IMR-90 (cell line): ENCODE results near the gene TMEM140. TPM values are rescaled to one million over a fixed set of nuclear protein-coding genes. Genes with fewer than 3 reads are reported as not detected.

Source experiments
- ATAC-seq: fragments of 200-7000 bp; cut with Tn5 transposase; 2 replicates; pipeline ENCODE4 v1.9.1; 2020; ENCODE audit warnings: low read depth, mild to moderate bottlenecking, moderate library complexity
- BruUV-seq: library from RNA; stranded (reverse); fragments of 400-500 nt; replicated peaks from 2 replicates; lab custom pipeline; 2021; lab: Mats Ljungman, UMichigan
- CTCF ChIA-PET: fragments of 300-600 bp; formaldehyde crosslinking; extraction: SDS; loops from one replicate; lab custom pipeline; 2021; ENCODE audit warnings: antibody characterized with exemption; lab: Yijun Ruan, JAX
- POLR2A ChIA-PET: fragments of 300-600 bp; sonication (Branson Sonifier 250); formaldehyde crosslinking; loops from one replicate; lab custom pipeline; 2022; ENCODE audit warnings: antibody characterized with exemption; ENCODE audit not compliant: unreplicated experiment; lab: Charles Lee
- DNase-seq: peaks from one replicate; pipeline ENCODE4 v3.0.0; 2013
- H2AFZ ChIP-seq: replicated peaks from 2 replicates; pipeline ENCODE3; 2013; ENCODE audit warnings: low read length, mild to moderate bottlenecking; ENCODE audit not compliant: poor library complexity
- H2AK5ac ChIP-seq: 2 replicates; pipeline ENCODE4 v1.6.1; 2013; ENCODE audit warnings: low read depth, low read length, inconsistent platforms
- H2AK9ac ChIP-seq: replicated peaks from 2 replicates; pipeline ENCODE3; 2013; ENCODE audit warnings: mild to moderate bottlenecking, low read depth, low read length, moderate library complexity; ENCODE audit not compliant: poor library complexity
- H2BK120ac ChIP-seq: 2 replicates; pipeline ENCODE4 v1.6.1; 2013; ENCODE audit warnings: low read depth, low read length, inconsistent platforms
- H2BK15ac ChIP-seq: 3 replicates; pipeline ENCODE4 v1.6.1; 2013; ENCODE audit warnings: low read depth, low read length, inconsistent platforms
- H2BK20ac ChIP-seq: 2 replicates; pipeline ENCODE4 v1.6.1; 2013; ENCODE audit warnings: low read depth, mild to moderate bottlenecking, inconsistent platforms, low read length, moderate library complexity
- H2BK5ac ChIP-seq: 2 replicates; pipeline ENCODE4 v1.6.1; 2013; ENCODE audit warnings: mild to moderate bottlenecking, low read depth, low read length, inconsistent platforms; ENCODE audit not compliant: poor library complexity, severe bottlenecking
- H3K14ac ChIP-seq: replicated peaks from 2 replicates; pipeline ENCODE4 v1.6.1; 2013; ENCODE audit warnings: low read depth, low read length, inconsistent platforms
- H3K18ac ChIP-seq: 2 replicates; pipeline ENCODE4 v1.6.1; 2013; ENCODE audit warnings: low read depth, low read length, control low read depth
- H3K23ac ChIP-seq: 2 replicates; pipeline ENCODE4 v1.6.1; 2013; ENCODE audit warnings: low read depth, low read length, inconsistent platforms
- H3K27ac ChIP-seq: 2 replicates; pipeline ENCODE4 v1.5.1; 2013; ENCODE audit warnings: mild to moderate bottlenecking, control low read depth, low read length; ENCODE audit not compliant: insufficient read depth
- H3K27me3 ChIP-seq: 2 replicates; pipeline ENCODE4 v1.6.1; 2013; ENCODE audit warnings: low read length; ENCODE audit not compliant: control insufficient read depth, insufficient read depth
- H3K36me3 ChIP-seq: 2 replicates; pipeline ENCODE4 v1.6.1; 2013; ENCODE audit warnings: low read length, mixed read lengths; ENCODE audit not compliant: control insufficient read depth, insufficient read depth
- H3K4ac ChIP-seq: 2 replicates; pipeline ENCODE4 v1.6.1; 2013; ENCODE audit warnings: low read depth, low read length, inconsistent platforms
- H3K4me1 ChIP-seq: 2 replicates; pipeline ENCODE4 v1.6.1; 2013; ENCODE audit warnings: low read length, mixed read lengths; ENCODE audit not compliant: control insufficient read depth, insufficient read depth
- H3K4me2 ChIP-seq: 2 replicates; pipeline ENCODE4 v1.6.1; 2013; ENCODE audit warnings: low read depth, mild to moderate bottlenecking, control low read depth, low read length, moderate library complexity
- H3K4me3 ChIP-seq: 2 replicates; pipeline ENCODE4 v1.5.1; 2013; ENCODE audit warnings: low read depth, mild to moderate bottlenecking, control low read depth, low read length, moderate library complexity; ENCODE audit not compliant: insufficient read depth
- H3K56ac ChIP-seq: 2 replicates; pipeline ENCODE4 v1.6.1; 2013; ENCODE audit warnings: low read length, inconsistent platforms; ENCODE audit not compliant: insufficient read depth; ENCODE audit errors: extremely low read depth
- H3K79me1 ChIP-seq, 2 experiments: 2 replicates each; pipeline ENCODE4 v1.6.1; 2013; ENCODE audit warnings: low read length in 2 of 2, inconsistent platforms in 1 of 2, low read depth in 1 of 2
- H3K9ac ChIP-seq: 2 replicates; pipeline ENCODE4 v1.6.1; 2013; ENCODE audit warnings: low read depth, low read length, control low read depth
- H3K9me1 ChIP-seq: 2 replicates; pipeline ENCODE4 v1.6.1; 2013; ENCODE audit warnings: low read length, inconsistent platforms; ENCODE audit not compliant: insufficient read depth
- H3K9me3 ChIP-seq: 2 replicates; pipeline ENCODE4 v1.6.1; 2013; ENCODE audit warnings: low read length; ENCODE audit not compliant: control insufficient read depth, insufficient read depth
- H4K20me1 ChIP-seq: 2 replicates; pipeline ENCODE4 v1.6.1; 2013; ENCODE audit warnings: low read length, inconsistent platforms; ENCODE audit not compliant: insufficient read depth
- H4K5ac ChIP-seq: 2 replicates; pipeline ENCODE4 v1.6.1; 2013; ENCODE audit warnings: mild to moderate bottlenecking, low read depth, low read length, control low read depth
- H4K8ac ChIP-seq, 2 experiments: 2 replicates each; pipeline ENCODE4 v1.6.1; 2013; ENCODE audit warnings: low read depth in 2 of 2, low read length in 2 of 2, control low read depth in 1 of 2, inconsistent platforms in 1 of 2
- H4K91ac ChIP-seq: 2 replicates; pipeline ENCODE4 v1.6.1; 2013; ENCODE audit warnings: low read depth, low read length, inconsistent platforms; ENCODE audit not compliant: insufficient read depth
- BHLHE40 ChIP-seq: fragments of 150-350 bp; IDR thresholded peaks from 2 replicates; pipeline ENCODE4 v1.6.1; 2016; ENCODE audit warnings: mild to moderate bottlenecking, low read depth, low read length
- CEBPB ChIP-seq: IDR thresholded peaks from 2 replicates; pipeline ENCODE4 v1.6.1; 2012; ENCODE audit warnings: low read depth, low read length, improper control_type of control experiment
- FOS ChIP-seq: fragments of 150-350 bp; IDR thresholded peaks from 2 replicates; pipeline ENCODE4 v1.6.1; 2016; ENCODE audit warnings: low read depth, low read length
- MAZ ChIP-seq: IDR thresholded peaks from 2 replicates; pipeline ENCODE4 v1.6.1; 2012; ENCODE audit warnings: low read depth, mild to moderate bottlenecking, low read length, improper control_type of control experiment, moderate library complexity, borderline replicate concordance
- MXI1 ChIP-seq: IDR thresholded peaks from 2 replicates; pipeline ENCODE4 v1.6.1; 2012; ENCODE audit warnings: low read depth, mild to moderate bottlenecking, low read length, moderate library complexity, borderline replicate concordance
- NFE2L2 ChIP-seq: fragments of 150-350 bp; IDR thresholded peaks from 2 replicates; pipeline ENCODE4 v1.6.1; 2016; ENCODE audit warnings: low read depth, mild to moderate bottlenecking, low read length
- POLR2A ChIP-seq: IDR thresholded peaks from 2 replicates; pipeline ENCODE4 v1.6.1; 2012; ENCODE audit warnings: mild to moderate bottlenecking, low read depth, low read length
- RAD21 ChIP-seq: IDR thresholded peaks from 2 replicates; pipeline ENCODE4 v1.6.1; 2012; ENCODE audit warnings: low read length, improper control_type of control experiment
- RFX5 ChIP-seq: IDR thresholded peaks from 2 replicates; pipeline ENCODE4 v1.8.0; 2012; ENCODE audit warnings: low read depth, mild to moderate bottlenecking, low read length, moderate library complexity
- SMC3 ChIP-seq: fragments of 150-350 bp; IDR thresholded peaks from 2 replicates; pipeline ENCODE4 v1.6.1; 2016; ENCODE audit warnings: low read depth, mild to moderate bottlenecking, antibody characterized with exemption, low read length, moderate library complexity
- WGBS, 2 experiments: methylation state at CpG; one replicate each; pipeline versions ENCODE4 v1.1.5 to v1.1.7; 2013; ENCODE audit warnings: missing lambda C conversion rate in 2 of 2; ENCODE audit not compliant: insufficient read length in 1 of 2; ENCODE audit errors: extremely low coverage in 2 of 2; 5-methylcytosine and 5-hydroxymethylcytosine counted together
- dilution Hi-C: fragments of 300-500 bp; cut with HindIII; formaldehyde crosslinking; loops from one replicate; pipeline ENCODE4 v1.14.3; 2018; ENCODE audit warnings: low sequenced_read_pairs; ENCODE audit not compliant: unreplicated experiment
- in situ Hi-C: fragments of 300-500 bp; cut with MboI; formaldehyde crosslinking; loops from 3 replicates; pipeline ENCODE4 v1.14.3; 2019; ENCODE audit warnings: low sequenced_read_pairs, inconsistent platforms, mixed read lengths
- intact Hi-C: fragments of 100-400 bp; cut with micrococcal nuclease; formaldehyde crosslinking; loops from 2 replicates; pipeline ENCODE4 v1.10.0; 2022
- polyA plus RNA-seq, 3 experiments: library from polyadenylated mRNA; depleted of rRNA; stranded (reverse); fragments of >200 nt; gene quantifications; 2 replicates each; pipeline ENCODE4 v1.2.3, GENCODE V29; 2012; ENCODE audit warnings: low replicate concordance in 1 of 3
- total RNA-seq: library from RNA; depleted of rRNA; stranded (reverse); fragments of >200 nt; gene quantifications from 2 replicates; pipeline ENCODE4 v1.2.3, GENCODE V29; 2012

Gene TMEM140
- total and polyA plus RNA-seq, 2 of the 4 experiments (the other 2 are of a cell fraction): 0.24 to 0.72 TPM

GRCh38 chr7:135205850-135206249, 58.0 kb downstream of the TMEM140 start:
- WGBS, 2 experiments: no CpG with 5 or more reads among the region's 8 CpGs

More at GRCh38 chr7:135205850-135206249, 58.0 kb downstream of the TMEM140 start:
- Histone ChIP-seq H3K27me3 (no peaks in the 10 kb centered on the region), H3K9me1 (peaks cover 20% of the 10 kb centered on the region), H2AK9ac (no peak overlapping the region), H3K4me3 (no peak overlapping the region), H3K27ac (no peak overlapping the region), H3K23ac (no peak overlapping the region), H4K91ac (no peak overlapping the region), H4K8ac (no peak overlapping the region), H3K36me3 (peaks cover 7% of the 10 kb centered on the region), H2AFZ (no peak overlapping the region), H2BK5ac (no peak overlapping the region), H2BK120ac (no peak overlapping the region), H3K9me3 (no peaks in the 10 kb centered on the region), H3K79me1 (peaks cover 8 to 38% of the 10 kb centered on the region in 2 experiments; a peak in 3 of 4 replicates), H3K4me2 (no peak overlapping the region), H2AK5ac (no peak overlapping the region; the same call in 1 of the 2 replicates), H3K9ac (no peak overlapping the region), H3K14ac (no peak overlapping the region), H4K20me1 (no peaks in the 10 kb centered on the region), H4K5ac (no peak overlapping the region), H3K56ac (no peak overlapping the region), H3K4me1 (peaks cover 8% of the 10 kb centered on the region; the same call in 1 of the 2 replicates), H3K18ac (no peak overlapping the region), H3K4ac (no peak overlapping the region; the same call in 1 of the 2 replicates), H2BK15ac (no peak overlapping the region), H2BK20ac (no peak overlapping the region)
- ATAC-seq (no peak), DNase-seq (no peak)
- no TSS peak for BruUV-seq
- in situ Hi-C loops (no loop called here), intact Hi-C loops (no loop called here), dilution Hi-C loops (no loop called here)
- CTCF ChIA-PET: no interaction called here
- POLR2A ChIA-PET: no interaction called here
- TF ChIP-seq RAD21 (no peak), MXI1 (no peak), POLR2A (no peak), CEBPB (no peak), NFE2L2 (no peak), RFX5 (no peak), MAZ (no peak), SMC3 (no peak), FOS (no peak), BHLHE40 (no peak)
